Neural cell (in vitro differentiated cells): ENCODE measurements around the gene SLC7A6OS. TPM values are rescaled to one million over a fixed set of nuclear protein-coding genes. Genes with fewer than 3 reads are reported as not detected.

Experiments used
- H2AFZ ChIP-seq: fragments of 200-600, 300-800 bp; sonication (generic), shearing (Covaris generic); 2 replicates; pipeline ENCODE4 v1.6.0; 2014; ENCODE audit warnings: low read depth, mild to moderate bottlenecking, antibody characterized with exemption, low read length, moderate library complexity
- H3F3A ChIP-seq: fragments of 200-600 bp; shearing (Covaris generic); 2 replicates; pipeline ENCODE4 v1.6.1; 2016; ENCODE audit warnings: mild to moderate bottlenecking, moderate library complexity, mixed read lengths, antibody characterized with exemption, low read length; ENCODE audit not compliant: insufficient read depth, poor library complexity, severe bottlenecking
- H3K27ac ChIP-seq: fragments of 200-600, 300-800 bp; sonication (generic), shearing (Covaris generic); 2 replicates; pipeline ENCODE4 v1.5.1; 2014; ENCODE audit warnings: mild to moderate bottlenecking, low read length, moderate library complexity
- H3K27me3 ChIP-seq: fragments of 300-800, 200-600 bp; sonication (generic), shearing (Covaris generic); 2 replicates; pipeline ENCODE4 v1.6.0; 2014; ENCODE audit warnings: mild to moderate bottlenecking, low read depth, low read length, moderate library complexity; ENCODE audit not compliant: insufficient read depth
- H3K36me3 ChIP-seq: fragments of 300-800, 200-600 bp; sonication (generic), shearing (Covaris generic); 2 replicates; pipeline ENCODE4 v1.5.1; 2014; ENCODE audit warnings: mild to moderate bottlenecking, antibody characterized with exemption, low read length, moderate library complexity; ENCODE audit not compliant: insufficient read depth
- H3K4me2 ChIP-seq: fragments of 300-800, 200-600 bp; sonication (generic), shearing (Covaris generic); 2 replicates; pipeline ENCODE4 v1.6.0; 2014; ENCODE audit warnings: mild to moderate bottlenecking, low read length
- H3K4me3 ChIP-seq: fragments of 300-800, 200-600 bp; sonication (generic), shearing (Covaris generic); 2 replicates; pipeline ENCODE4 v1.5.1; 2014; ENCODE audit warnings: mild to moderate bottlenecking, low read length, moderate library complexity
- H3K79me2 ChIP-seq: fragments of 200-600 bp; shearing (Covaris generic); replicated peaks from 2 replicates; pipeline ENCODE4 v1.6.0; 2014; ENCODE audit warnings: mild to moderate bottlenecking, low read length, moderate library complexity; ENCODE audit not compliant: insufficient read depth
- H3K9ac ChIP-seq: fragments of 300-800, 200-600 bp; sonication (generic), shearing (Covaris generic); 2 replicates; pipeline ENCODE4 v1.6.1; 2016; ENCODE audit warnings: mild to moderate bottlenecking, low read length, mixed read lengths
- H3K9me2 ChIP-seq: fragments of 200-600 bp; shearing (Covaris generic); 2 replicates; pipeline ENCODE4 v1.6.1; 2016; ENCODE audit warnings: mild to moderate bottlenecking, low read length, mixed read lengths; ENCODE audit not compliant: insufficient read depth
- H3K9me3 ChIP-seq: fragments of 200-600, 300-800 bp; sonication (generic), shearing (Covaris generic); 2 replicates; pipeline ENCODE4 v1.6.1; 2016; ENCODE audit warnings: mild to moderate bottlenecking, mixed run types, low read length, moderate library complexity, mixed read lengths
- H4K20me1 ChIP-seq: fragments of 200-600 bp; shearing (Covaris generic); 2 replicates; pipeline ENCODE4 v1.6.1; 2016; ENCODE audit warnings: mild to moderate bottlenecking, mixed run types; ENCODE audit not compliant: insufficient read depth
- EP300 ChIP-seq: fragments of 450-650 bp; conservative IDR thresholded peaks from 2 replicates; pipeline ENCODE4 v1.6.1; 2014; ENCODE audit warnings: antibody characterized with exemption, mild to moderate bottlenecking, moderate library complexity; ENCODE audit not compliant: poor library complexity, severe bottlenecking
- EZH2 ChIP-seq: fragments of 200-600, 300-800 bp; shearing (Covaris generic), sonication (generic); IDR thresholded peaks from 2 replicates; pipeline ENCODE4 v1.6.1; 2014; ENCODE audit warnings: antibody characterized with exemption, low read length, borderline replicate concordance, mild to moderate bottlenecking; ENCODE audit not compliant: insufficient read depth, poor library complexity, severe bottlenecking
- MXI1 ChIP-seq: fragments of 450-650 bp; conservative IDR thresholded peaks from 2 replicates; pipeline ENCODE4 v1.6.1; 2014; ENCODE audit warnings: antibody characterized with exemption, mild to moderate bottlenecking; ENCODE audit not compliant: poor library complexity, severe bottlenecking
- POLR2AphosphoS5 ChIP-seq: IDR thresholded peaks from 2 replicates; pipeline ENCODE4 v1.6.1; 2012
- RAD21 ChIP-seq: fragments of 450-650 bp; conservative IDR thresholded peaks from 2 replicates; pipeline ENCODE4 v1.6.1; 2014; ENCODE audit warnings: antibody characterized with exemption, mild to moderate bottlenecking, moderate library complexity
- SMC3 ChIP-seq: fragments of 450-650 bp; conservative IDR thresholded peaks from 2 replicates; pipeline ENCODE4 v1.6.1; 2014; ENCODE audit warnings: antibody characterized with exemption, mild to moderate bottlenecking, moderate library complexity; ENCODE audit not compliant: poor library complexity
- TAF1 ChIP-seq: IDR thresholded peaks from 2 replicates; pipeline ENCODE4 v1.6.1; 2012; ENCODE audit warnings: low read depth
- polyA plus RNA-seq: library from polyadenylated mRNA; depleted of rRNA; stranded (reverse); fragments of >200 nt; gene quantifications from 2 replicates; pipeline ENCODE4 v1.2.3, GENCODE V29; 2014
- TF ChIP-seq, protein P1 (sequence below): fragments of 450-650 bp; IDR thresholded peaks from 2 replicates; pipeline ENCODE4 v1.5.1; 2014; ENCODE audit warnings: antibody characterized with exemption, mild to moderate bottlenecking, moderate library complexity; ENCODE audit not compliant: poor library complexity, severe bottlenecking
- TF ChIP-seq, protein P2 (sequence below): IDR thresholded peaks from 2 replicates; pipeline ENCODE4 v1.6.1; 2012; ENCODE audit warnings: borderline replicate concordance

Gene SLC7A6OS
- polyA plus RNA-seq, 1 donor from 2014 or later = 21.3 TPM

DNA sequence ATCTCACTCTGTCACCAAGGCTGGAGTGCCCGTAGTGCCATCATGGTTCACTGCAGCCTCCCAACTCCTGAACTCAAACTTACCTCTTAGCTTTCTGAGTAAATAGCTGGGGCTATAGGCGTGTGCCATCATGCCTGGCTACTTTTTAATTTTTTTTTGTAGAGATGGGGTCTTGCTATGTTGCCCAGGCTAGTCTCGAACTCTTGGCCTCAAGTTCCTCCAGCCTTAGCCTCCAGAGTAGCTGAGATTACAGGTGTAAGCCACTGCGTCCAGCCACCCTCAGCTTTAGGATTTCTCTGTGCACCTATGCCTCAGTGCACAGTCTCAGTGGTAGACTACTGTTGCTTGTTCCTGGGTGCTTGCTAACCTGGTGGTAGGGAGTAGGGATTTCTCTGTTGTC is 41.0 kb downstream of the SLC7A6OS start:
- Histone ChIP-seq H3K4me3 (no peak overlapping the region), H3K27ac (no peak overlapping the region), H2AFZ (no peak overlapping the region), H3K36me3 (no peaks in the 10 kb centered on the region), H3K9me2 (no peaks in the 10 kb centered on the region), H4K20me1 (no peaks in the 10 kb centered on the region), H3F3A (no peaks in the 10 kb centered on the region), H3K79me2 (no peaks in the 10 kb centered on the region), H3K27me3 (no peaks in the 10 kb centered on the region), H3K9me3 (no peaks in the 10 kb centered on the region), H3K4me2 (no peak overlapping the region), H3K9ac (no peak overlapping the region)
- TF ChIP-seq RAD21 (no peak), EP300 (no peak), MXI1 (no peak), POLR2AphosphoS5 (no peak), EZH2 (no peak), TAF1 (no peak), SMC3 (no peak)
- TF ChIP-seq, protein P1, sequence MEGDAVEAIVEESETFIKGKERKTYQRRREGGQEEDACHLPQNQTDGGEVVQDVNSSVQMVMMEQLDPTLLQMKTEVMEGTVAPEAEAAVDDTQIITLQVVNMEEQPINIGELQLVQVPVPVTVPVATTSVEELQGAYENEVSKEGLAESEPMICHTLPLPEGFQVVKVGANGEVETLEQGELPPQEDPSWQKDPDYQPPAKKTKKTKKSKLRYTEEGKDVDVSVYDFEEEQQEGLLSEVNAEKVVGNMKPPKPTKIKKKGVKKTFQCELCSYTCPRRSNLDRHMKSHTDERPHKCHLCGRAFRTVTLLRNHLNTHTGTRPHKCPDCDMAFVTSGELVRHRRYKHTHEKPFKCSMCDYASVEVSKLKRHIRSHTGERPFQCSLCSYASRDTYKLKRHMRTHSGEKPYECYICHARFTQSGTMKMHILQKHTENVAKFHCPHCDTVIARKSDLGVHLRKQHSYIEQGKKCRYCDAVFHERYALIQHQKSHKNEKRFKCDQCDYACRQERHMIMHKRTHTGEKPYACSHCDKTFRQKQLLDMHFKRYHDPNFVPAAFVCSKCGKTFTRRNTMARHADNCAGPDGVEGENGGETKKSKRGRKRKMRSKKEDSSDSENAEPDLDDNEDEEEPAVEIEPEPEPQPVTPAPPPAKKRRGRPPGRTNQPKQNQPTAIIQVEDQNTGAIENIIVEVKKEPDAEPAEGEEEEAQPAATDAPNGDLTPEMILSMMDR = no peak
- TF ChIP-seq, protein P2, sequence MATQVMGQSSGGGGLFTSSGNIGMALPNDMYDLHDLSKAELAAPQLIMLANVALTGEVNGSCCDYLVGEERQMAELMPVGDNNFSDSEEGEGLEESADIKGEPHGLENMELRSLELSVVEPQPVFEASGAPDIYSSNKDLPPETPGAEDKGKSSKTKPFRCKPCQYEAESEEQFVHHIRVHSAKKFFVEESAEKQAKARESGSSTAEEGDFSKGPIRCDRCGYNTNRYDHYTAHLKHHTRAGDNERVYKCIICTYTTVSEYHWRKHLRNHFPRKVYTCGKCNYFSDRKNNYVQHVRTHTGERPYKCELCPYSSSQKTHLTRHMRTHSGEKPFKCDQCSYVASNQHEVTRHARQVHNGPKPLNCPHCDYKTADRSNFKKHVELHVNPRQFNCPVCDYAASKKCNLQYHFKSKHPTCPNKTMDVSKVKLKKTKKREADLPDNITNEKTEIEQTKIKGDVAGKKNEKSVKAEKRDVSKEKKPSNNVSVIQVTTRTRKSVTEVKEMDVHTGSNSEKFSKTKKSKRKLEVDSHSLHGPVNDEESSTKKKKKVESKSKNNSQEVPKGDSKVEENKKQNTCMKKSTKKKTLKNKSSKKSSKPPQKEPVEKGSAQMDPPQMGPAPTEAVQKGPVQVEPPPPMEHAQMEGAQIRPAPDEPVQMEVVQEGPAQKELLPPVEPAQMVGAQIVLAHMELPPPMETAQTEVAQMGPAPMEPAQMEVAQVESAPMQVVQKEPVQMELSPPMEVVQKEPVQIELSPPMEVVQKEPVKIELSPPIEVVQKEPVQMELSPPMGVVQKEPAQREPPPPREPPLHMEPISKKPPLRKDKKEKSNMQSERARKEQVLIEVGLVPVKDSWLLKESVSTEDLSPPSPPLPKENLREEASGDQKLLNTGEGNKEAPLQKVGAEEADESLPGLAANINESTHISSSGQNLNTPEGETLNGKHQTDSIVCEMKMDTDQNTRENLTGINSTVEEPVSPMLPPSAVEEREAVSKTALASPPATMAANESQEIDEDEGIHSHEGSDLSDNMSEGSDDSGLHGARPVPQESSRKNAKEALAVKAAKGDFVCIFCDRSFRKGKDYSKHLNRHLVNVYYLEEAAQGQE = no peak

DNA sequence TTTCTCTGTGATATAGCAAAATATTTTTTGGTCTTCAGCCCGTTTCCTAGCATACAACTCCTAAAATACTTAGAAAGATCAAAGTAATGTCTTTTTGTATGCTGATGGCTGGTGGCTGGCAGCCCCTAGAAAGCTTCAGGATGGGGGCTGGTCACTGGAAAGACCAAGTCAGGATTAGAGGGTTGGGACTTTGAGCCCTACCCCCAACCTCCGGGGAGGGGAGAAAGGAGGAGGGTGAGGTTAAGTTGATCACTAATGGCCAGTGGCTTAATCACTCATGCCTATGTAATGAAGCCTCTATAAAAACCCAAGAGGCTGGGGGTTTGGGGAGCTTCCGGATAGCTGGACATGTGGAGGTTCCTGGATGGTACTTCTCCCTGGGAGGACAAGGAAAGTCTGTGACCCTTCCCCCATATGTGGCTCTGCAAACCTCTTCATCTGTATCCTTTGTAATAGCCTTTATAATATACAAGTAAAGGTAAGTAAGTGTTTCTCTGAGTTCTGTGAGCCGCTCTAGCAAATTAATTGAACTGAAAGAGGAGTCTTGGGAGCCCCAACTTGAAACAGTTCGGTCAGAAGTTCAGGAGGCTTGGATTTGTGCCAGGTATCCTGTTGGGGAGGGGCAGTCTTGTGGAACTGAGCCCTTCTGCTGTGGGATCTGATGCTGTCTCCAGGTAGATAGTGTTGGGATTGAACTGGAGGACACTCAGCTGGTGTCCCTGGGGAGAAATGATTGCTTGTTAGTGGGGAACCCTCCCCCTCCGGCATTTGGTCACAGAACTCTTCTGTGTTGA is 42.9 kb downstream of the SLC7A6OS start:
- Histone ChIP-seq H3K9me2 (no peaks in the 10 kb centered on the region), H3K9ac (no peak overlapping the region), H3K27ac (no peak overlapping the region), H3K27me3 (no peaks in the 10 kb centered on the region), H3K4me3 (no peak overlapping the region), H3K4me2 (no peak overlapping the region), H2AFZ (no peak overlapping the region), H3K9me3 (no peaks in the 10 kb centered on the region), H3F3A (peaks cover 3% of the 10 kb centered on the region), H4K20me1 (no peaks in the 10 kb centered on the region), H3K79me2 (no peaks in the 10 kb centered on the region), H3K36me3 (no peaks in the 10 kb centered on the region)
- TF ChIP-seq, protein P1 = no peak
- TF ChIP-seq MXI1 (no peak), TAF1 (no peak), RAD21 (no peak), POLR2AphosphoS5 (no peak), SMC3 (no peak), EZH2 (no peak), EP300 (no peak)
- TF ChIP-seq, protein P2 = no peak
